Stimulated activated CD4-positive, alpha-beta T cell treated with anti-CD3 and anti-CD28 coated beads, Interleukin-2, amount 100 ng/mL, for 48 hours (primary cell): ENCODE results near the gene ZNF544.
"Not testable (repeated sequence)": the region's sequence is repeated elsewhere in the genome, so short reads cannot be mapped to it uniquely, and the experiment has no call there.

ENCODE experiments used
- DNase-seq, 2 donors: peaks; one replicate each; pipeline ENCODE4 v3.0.0-alpha.2; 2020

The ZNF544 gene

DNA sequence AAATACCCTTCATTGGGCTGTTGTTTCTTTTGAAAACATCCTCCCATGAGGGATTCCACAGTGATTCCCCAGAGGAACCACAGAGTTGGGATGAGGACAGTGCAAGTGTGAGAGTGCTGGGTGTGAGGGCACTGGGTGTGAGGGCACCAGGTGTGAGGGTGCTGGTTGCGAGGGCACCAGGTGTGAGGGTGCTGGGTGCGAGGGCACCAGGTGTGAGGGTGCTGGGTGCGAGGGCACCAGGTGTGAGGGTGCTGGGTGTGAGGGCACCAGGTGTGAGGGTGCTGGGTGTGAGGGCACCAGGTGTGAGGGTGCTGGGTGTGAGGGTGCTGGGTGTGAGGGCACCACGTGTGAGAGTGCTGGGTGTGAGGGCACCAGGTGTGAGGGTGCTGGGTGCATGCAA lies 29.5 kb downstream of the ZNF544 start:
- not testable (repeated sequence) for DNase-seq

DNA sequence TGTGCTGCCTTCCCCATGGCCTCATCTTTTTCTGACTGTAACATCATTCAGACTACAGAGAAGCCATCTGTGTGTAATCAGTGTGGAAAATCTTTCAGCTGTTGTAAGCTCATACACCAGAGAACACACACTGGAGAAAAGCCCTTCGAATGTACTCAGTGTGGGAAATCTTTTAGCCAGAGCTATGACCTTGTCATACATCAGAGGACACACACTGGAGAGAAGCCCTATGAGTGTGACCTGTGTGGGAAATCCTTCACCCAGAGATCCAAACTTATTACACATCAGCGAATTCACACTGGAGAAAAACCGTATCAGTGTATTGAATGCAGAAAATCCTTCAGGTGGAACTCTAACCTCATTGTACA lies 32.9 kb downstream of the ZNF544 start:
- DNase-seq = no peak

DNA sequence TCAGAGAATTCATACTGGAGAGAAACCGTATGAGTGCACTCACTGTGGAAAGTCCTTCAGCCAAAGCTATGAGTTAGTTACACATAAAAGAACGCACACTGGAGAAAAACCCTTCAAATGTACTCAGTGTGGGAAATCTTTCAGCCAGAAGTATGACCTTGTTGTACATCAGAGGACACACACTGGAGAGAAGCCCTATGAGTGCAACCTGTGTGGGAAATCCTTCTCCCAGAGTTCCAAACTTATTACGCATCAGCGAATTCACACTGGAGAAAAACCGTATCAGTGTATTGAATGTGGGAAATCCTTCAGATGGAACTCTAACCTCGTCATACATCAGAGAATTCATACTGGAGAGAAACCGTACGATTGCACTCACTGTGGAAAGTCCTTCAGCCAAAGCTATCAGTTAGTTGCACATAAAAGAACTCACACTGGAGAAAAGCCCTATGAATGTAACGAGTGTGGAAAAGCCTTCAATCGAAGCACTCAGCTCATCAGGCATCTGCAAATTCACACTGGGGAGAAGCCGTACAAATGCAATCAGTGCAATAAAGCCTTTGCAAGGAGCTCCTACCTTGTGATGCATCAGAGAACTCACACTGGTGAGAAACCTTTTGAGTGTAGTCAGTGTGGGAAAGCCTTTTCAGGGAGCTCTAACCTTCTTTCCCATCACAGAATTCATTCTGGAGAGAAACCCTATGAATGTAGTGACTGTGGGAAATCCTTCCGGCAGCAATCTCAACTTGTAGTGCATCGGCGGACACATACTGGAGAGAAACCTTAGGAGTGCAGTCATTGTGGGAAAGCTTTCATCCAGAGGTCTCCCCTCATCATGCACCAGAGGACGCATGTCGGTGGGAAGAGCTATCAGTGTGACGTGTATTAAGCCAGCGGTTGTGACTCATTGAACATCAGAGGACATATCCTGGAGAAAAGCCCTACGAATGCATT lies 33.5 kb downstream of the ZNF544 start:
- no peak for DNase-seq

DNA sequence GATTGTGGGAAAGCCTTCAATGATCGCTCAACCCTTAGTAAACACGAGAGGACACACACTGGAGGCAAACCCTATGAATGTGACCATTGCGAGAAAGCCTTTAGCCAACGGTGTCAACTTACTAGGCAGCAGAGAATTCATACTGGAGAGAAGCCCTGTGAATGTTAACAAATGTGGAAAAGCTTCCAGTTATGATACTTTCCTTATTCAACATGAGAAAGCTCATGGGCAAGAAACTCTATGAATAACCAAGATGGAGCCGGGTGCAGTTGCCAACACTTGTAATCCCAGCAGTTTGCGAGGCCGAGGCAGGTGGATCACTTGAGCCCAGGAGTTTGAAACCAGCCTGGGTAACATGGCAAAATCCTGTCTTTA lies 34.2 kb downstream of the ZNF544 start:
- DNase-seq = no peak

DNA sequence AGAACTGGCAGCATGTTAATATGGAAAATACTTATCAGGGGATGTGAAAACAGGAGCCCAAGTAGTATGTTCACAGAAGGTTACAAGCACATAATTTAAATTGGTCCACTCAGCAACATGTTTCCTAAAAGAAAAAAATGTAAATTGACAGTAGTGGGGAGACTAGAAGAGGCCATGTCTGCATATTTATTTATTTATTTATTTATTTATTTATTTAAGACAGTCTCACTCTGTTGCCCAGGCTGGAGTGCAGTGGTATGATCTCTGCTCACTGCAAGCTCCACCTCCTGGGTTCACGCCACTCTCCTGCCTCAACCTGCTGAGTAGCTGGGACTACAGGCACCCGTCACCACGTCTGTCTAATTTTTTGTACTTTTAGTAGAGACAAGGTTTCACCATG lies 36.4 kb downstream of the ZNF544 start:
- DNase-seq = no peak

DNA sequence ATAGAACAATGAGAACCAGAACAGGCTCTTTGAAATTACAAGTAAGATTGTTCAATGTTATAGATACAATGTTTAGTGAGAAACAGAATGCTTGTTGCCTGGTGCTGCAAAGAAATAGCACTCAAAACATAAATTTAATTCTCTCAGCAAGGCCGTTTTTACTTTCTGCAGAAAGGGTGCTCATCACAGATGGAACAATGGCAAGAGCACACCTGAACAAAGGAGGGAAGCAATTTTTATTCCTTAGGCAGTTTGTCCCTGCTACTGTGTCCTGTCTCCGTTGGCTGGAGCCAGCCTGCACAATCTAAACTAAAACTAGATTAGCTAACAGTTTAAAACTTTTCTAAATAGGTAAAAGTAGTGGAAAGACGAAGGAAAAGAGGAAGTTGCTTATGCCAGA lies 39.6 kb downstream of the ZNF544 start:
- no peak for DNase-seq

DNA sequence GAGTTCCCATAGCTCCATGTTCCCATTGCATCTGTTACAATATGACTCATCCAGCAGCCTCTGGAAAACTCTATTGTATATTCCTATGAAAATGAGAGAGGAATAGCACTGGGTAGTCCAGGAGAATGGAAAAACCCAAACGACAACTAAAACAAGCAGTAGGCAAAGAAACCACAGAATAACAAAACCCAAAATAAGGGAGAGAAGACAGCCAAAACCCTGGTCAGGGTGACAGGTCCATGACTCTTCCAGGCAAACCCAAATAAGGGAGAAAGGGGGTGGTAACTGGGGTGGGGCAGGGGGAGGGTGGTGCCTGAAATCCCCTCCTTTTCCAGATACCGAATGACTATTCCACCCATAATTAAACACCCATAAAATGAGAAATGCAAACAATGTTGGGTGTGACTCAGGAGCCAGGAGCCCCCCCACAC lies 46.1 kb downstream of the ZNF544 start:
- DNase-seq = no peak

DNA sequence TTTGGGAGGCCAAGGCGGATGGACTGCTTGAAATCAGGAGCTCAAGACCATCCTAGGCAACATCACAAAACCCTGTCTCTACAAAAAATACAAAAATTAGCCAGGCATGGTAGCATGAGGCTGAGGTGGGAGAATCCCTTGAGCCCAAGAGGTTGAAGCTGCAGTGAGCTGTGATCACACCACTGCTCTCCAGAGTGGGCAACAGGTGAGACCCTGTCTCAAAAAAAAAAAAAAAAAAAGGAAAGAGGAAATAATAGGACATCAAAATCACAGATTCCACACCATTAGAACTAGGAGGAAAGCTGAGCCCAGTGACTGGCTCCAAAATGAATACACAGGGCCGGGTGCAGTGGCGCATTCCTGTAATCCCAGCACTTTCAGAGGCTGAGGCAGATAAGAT lies 46.9 kb downstream of the ZNF544 start:
- DNase-seq = no peak

DNA sequence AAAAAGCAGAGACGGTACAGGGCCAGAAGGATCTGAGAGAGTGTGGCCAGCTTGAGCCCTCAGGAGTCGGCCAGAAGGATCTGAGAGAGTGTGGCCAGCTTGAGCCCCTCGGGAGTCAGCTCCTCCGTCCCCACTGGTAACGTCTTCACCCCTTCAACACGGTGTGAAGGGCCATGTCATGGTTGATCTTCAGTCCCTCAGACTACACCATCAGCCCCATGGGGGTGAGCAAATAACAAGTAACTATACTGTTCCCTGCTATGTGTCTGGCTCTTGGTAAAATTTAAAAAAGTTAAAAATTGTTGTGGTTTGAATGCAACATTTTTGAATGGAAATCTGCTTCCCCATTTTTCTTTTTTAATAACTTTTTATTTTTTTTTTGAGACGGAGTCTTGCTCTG lies 48.5 kb downstream of the ZNF544 start:
- no peak for DNase-seq

DNA sequence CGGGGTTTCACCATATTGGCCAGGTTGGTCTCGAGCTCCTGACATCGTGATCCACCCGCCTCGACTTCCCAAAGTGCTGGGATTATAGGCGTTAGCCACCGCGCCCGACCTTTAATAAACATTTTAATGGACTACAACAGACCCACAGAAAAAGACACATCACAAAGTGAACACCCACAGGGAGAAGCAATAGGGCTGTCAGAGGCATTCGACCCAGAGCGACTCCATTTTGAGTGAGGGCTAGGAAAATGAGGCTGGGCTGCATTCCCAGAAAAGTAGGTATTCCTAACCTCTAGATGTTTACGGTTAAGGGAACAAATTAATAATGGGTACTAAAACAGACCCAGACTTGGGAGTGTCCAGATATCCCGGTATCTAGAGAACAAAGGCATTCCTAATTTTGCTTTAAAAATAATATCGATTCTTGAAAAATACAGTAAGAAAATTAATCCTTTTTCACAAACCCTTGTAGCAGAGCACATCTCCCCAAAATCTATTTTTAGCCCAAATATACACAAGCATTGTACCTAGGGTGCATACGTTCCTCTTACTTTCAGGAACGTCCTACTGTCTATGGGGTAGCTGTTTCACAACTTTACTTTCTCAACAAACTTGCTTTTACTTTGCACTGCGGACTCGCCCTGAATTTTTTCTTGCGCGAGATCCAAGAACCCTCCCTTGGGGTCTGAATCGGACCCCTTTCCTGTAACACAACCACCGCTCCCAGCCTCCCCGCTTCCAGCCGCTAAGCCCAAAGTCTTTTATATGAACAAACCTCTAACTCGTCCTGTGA lies 49.2 kb downstream of the ZNF544 start:
- no peak for DNase-seq

DNA sequence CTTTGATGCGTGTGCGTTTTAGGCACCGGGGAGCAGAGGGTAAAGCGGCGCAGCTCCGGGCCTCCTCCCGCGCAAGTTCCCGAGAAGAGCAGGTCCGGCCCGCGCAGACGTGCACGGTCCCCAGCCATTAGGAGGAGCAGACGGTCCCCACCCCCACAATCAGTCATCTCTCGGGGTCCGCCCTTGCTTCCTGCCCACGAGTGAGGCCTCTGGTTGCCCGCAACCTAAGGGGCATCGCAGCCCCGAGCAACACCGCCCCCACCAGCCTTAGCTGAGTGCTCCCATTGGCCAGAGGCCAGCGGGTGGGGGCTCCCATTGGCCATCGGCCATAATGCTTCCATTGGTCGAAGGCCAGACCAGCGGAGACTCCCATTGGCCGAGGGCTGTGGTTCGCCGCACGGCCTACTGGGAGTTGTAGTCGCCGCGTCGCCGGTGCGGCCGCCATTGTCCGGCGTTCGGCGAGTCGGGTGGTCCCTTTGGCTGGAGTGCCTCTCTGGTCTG lies 49.9 kb downstream of the ZNF544 start, which contains the start of gene ZNF8:
TSS of gene ZNF8 (plus strand) at position 415 of the 501 bp plus-strand sequence. CDS start 127 bp downstream, outside the sequence.
- DNase-seq = peak; percentile 96

DNA sequence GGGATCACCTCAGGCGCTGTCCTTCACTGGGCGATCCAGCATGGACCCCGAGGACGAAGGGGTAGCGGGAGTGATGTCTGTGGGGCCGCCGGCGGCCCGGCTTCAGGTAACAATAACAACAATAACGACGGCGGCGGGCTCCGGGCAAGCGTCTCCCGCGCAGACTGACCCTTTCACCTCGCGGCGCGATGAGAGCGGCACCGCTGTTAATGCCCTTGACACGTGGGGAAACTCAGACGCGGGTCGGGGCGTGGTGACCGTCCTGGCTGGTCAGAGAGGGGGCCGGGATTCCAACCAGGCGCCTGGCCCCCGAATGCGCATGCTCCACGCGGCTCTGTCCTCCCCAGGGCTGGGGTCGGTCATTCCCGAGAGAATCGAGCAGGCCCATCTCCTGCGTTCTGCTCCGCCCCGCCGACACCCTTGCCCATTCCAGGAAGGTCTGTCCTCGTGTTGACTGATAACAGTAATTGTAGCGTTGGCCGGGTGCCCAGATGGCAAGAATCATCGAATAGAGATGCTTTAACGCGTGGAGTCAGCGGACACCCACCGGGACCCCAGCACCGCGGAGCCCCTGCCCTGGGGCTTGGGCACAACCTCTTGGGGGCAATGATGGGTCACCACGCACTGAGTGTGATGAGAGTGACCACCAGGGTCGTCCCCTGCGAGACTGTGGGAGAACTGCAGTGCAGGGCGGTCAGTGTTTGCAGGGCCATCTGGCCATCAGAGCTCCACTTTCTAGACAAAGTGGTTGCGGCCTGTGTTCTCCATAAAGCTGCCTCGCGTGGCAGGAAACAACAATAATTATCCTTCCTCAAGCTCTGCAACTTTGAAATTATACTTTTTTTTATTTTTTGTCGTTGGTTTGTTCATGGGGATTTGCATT lies 50.6 kb downstream of the ZNF544 start:
- peak; percentile 29 to 44 for DNase-seq

DNA sequence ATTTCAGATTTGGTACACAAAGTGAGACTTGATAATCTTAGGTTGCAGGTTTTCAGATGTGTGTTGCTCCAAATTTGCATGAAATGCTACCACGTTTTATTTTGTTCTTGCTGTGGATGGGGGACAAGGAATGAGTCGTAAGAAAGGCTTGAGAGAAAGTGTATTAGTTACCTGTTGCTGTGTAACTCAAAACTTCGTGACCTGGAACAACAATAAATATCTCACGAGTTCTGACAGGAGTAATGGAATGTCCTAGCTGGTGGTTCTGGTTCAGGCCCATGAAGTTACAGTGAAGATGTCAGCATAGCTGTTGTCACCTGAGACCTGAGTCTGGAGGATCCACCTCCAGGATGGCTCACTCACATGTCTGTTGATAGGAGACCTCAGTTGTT lies 51.2 kb downstream of the ZNF544 start:
- no peak for DNase-seq

DNA sequence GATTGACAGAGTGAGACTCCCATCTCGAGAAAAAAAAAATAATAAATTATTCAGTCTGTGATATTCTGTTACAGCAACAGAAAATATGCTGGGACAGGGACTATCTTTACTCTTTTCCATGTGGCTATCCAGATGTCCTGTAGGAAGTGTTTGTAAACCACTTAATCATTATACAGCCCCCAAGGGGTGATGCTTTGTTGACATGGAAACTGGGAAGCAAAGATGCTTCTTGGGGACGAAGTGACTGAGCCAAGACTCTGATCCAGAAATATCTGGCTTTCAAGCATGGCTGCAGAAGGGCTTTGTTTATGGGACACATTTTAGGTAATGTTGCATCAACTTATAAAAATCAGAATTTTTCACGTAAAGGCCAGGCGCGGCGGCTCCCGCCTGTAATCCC lies 55.5 kb downstream of the ZNF544 start:
- no peak for DNase-seq

DNA sequence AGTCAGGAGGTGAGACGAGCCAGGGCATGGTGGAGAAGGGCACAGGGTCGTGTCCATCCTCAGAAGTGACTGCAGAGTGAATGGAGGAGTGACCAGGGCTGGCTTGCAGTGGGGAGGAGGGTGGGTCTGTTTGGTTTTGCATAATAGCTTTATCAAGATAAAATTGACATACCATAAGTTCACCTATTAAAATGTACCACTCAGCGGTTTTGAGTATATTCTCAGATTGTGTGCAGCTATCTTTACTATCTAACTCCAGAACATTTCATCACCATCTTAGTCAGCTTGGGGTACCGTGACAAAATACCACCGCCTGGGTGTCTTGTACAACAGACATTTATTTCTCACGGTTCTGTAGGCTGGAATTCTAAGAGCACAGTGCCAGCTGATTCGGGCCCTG lies 63.2 kb downstream of the ZNF544 start:
- no peak for DNase-seq

DNA sequence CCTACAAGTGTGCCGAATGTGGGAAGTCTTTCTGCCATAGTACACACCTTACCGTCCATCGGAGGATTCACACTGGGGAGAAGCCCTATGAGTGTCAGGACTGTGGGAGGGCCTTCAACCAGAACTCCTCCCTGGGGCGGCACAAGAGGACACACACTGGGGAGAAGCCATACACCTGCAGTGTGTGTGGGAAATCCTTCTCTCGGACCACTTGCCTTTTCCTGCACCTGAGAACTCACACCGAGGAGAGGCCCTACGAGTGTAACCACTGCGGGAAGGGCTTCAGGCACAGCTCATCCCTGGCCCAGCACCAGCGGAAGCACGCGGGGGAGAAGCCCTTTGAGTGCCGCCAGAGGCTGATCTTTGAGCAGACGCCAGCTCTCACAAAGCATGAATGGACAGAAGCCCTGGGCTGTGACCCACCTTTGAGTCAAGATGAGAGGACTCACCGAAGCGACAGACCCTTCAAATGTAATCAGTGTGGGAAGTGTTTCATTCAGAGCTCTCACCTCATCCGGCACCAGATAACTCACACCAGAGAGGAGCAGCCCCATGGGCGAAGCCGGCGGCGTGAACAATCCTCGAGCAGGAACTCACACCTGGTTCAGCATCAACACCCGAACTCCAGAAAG lies 66.1 kb downstream of the ZNF544 start:
- DNase-seq = no peak

DNA sequence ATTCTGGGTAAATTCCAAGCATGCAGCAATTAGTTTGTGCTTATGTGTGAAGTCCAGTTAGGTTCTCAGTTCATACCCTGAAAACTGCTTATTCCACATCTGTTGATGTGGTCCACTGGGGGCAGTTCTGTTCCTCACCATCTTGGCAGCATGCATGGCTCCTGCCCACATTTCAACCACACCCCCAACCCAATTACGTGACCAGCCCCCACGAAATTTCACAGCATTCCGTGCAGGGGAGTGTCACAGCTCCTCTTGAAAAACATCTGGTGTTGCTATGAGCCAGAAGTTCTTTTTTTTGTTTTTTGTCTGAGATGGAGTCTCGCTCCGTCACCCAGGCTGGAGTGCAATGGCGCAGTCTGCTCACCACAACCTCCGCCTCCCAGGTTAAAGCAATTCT lies 67.4 kb downstream of the ZNF544 start:
- no peak for DNase-seq

DNA sequence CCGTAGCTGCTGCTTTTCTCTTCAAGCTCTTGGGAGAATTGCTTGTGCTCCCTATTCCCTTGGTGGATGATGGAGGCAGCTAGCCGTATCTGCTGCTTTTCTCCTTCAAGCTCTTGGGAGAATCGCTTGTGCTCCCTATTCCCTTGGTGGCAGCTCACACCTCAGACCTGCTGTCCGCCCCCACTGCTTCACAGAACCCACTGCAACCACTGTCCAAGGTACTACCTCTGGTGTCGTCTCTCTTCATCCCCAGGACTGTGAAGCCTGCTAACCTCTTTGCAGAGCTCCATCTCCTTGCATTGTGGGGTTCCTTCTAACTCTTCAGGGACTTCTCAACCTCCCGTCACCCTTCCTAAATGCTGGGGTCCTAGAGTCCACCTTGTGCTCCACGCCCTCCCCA lies 71.9 kb downstream of the ZNF544 start:
- no peak for DNase-seq

DNA sequence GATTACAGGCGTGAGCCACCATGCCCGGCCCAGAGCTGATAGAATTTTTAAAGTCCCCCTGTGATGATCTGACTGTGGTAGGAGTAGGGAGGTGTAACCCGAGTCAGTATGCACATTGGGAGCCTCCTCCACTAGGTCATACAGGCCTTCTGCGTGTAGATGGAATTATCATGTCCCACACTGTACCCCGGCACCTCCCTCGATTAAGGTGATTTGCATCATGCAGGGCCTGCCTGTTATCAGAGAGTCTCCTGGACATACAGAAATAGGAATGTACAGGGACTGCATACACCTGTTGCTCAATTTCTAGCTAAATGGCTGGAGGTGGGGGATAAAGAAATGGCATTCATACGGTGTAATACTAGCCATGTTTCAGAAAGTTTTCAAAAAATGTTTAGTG lies 75.5 kb downstream of the ZNF544 start:
- DNase-seq = no peak

DNA sequence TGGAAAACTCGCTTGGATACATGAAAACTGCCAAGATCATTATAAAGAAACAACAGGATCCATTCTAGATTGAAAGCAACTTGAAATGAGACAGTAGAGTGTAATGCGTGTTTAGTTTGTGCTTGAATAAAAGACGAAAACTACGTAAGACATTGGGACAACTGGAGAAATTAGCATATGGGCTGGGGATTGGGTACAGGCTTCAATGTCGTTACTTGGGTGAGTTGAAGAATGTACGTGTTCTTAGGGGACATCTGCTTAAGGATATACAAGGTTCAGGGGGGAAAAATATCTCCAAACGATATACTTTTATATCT lies 76.0 kb downstream of the ZNF544 start:
- no peak for DNase-seq

DNA sequence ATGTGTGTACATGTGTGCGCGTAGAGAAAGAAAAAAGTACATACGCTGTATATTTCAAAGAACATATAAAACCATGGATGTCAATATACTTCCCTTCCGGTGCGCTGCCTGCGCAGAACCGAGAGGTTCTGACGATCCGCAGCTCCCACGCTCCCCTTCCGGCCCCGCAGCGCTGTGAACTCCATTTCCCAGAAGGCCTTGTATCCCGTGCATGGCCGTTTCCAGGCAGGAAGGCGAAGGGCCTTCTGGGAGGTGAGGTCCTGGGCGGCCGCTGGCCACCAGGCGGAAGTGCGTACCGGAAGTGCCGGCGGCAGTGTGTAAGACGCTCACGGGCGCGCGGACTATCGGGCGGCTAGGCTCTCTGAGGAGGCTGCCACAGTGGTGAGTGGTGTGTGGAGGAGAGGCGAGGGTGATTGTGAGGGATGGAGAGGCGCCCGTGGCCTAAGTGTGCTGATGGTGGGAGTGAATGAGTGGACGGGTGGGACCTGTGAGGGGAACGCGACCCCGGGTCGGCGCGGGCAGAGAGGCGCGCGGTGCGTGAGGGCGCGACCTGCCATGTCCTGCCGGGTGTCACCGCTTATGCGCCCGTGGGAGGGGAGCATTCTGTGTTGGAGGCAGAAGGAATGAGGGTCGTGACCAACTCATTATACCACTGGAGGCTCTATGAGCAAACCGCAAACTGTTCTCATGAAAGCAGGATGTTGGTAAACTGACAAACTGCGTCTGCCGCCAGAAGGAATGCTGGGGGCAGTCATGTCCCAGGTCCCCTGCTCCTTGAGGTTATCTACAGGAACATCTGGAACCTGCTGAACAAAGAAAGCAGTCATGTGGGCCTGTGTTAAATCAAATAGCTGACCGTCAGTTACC lies 76.6 kb downstream of the ZNF544 start, which contains the start of gene ERVK3-1:
TSS of gene ERVK3-1 (plus strand) at position 313 of the 867 bp plus-strand sequence. CDS start 6,792 bp downstream, outside the sequence.
- peak; percentile 87 for DNase-seq
